Brain microvascular endothelial cell (primary cell): ENCODE measurements around the gene OXGR1.

Experiments used
- DNase-seq: peaks from one replicate; pipeline ENCODE4 v3.0.0-alpha.2; 2020
- H3K27ac ChIP-seq: fragments of 250-450 bp; sonication (Bioruptor Pico); 2 replicates; pipeline ENCODE4 v1.5.1; 2020; ENCODE audit warnings: mild to moderate bottlenecking, moderate library complexity
- H3K27me3 ChIP-seq: fragments of 250-450 bp; sonication (Bioruptor Pico); replicated peaks from 2 replicates; pipeline ENCODE4 v1.5.1; 2020; ENCODE audit warnings: mild to moderate bottlenecking
- H3K36me3 ChIP-seq: fragments of 250-450 bp; sonication (Bioruptor Pico); replicated peaks from 2 replicates; pipeline ENCODE4 v1.5.1; 2020; ENCODE audit warnings: mild to moderate bottlenecking
- H3K4me3 ChIP-seq: 2 replicates; pipeline ENCODE4 v1.5.1; 2011; ENCODE audit warnings: low read depth, mild to moderate bottlenecking, control low read depth, low read length, moderate library complexity
- CTCF ChIP-seq: IDR thresholded peaks from 2 replicates; pipeline ENCODE4 v1.5.1; 2011; ENCODE audit warnings: low read depth, mild to moderate bottlenecking, moderate library complexity, low read length, control low read depth, inconsistent platforms; ENCODE audit errors: missing control alignments
- in situ Hi-C: cut with HindIII; loops from 2 replicates; pipeline ENCODE4 v1.10.0; 2017; ENCODE audit warnings: low sequenced_read_pairs, low pct_ligation_motif_present

Gene OXGR1

GRCh38 chr13:97003071-97003470 lies 8.8 kb upstream of the OXGR1 start:
- no peak for TF ChIP-seq CTCF
- no peak for DNase-seq
- H3K27ac ChIP-seq, result no peak overlapping the region
- no peaks in the 10 kb centered on the region for H3K36me3 ChIP-seq
- in situ Hi-C loops, result no loop called here
- H3K4me3 ChIP-seq, result no peak overlapping the region
- no peaks in the 10 kb centered on the region for H3K27me3 ChIP-seq

- Histone ChIP-seq H3K36me3 (no peaks in the 10 kb centered on the region), H3K4me3 (no peak overlapping the region), H3K27ac (no peak overlapping the region), H3K27me3 (no peaks in the 10 kb centered on the region)
- in situ Hi-C loops, result no loop called here
- peak; percentile 35 for DNase-seq
- no peak for TF ChIP-seq CTCF
Measured at GRCh38 chr13:97002581-97002980, 8.3 kb upstream of the OXGR1 start.

GRCh38 chr13:97001636-97002035 lies 7.4 kb upstream of the OXGR1 start:
- DNase-seq, result no peak
- Histone ChIP-seq H3K4me3 (no peak overlapping the region), H3K27ac (no peak overlapping the region), H3K27me3 (no peaks in the 10 kb centered on the region), H3K36me3 (no peaks in the 10 kb centered on the region)
- in situ Hi-C loops, result no loop called here
- TF ChIP-seq CTCF, result no peak

- in situ Hi-C loops, result no loop called here
- no peak for DNase-seq
- Histone ChIP-seq H3K27me3 (no peaks in the 10 kb centered on the region), H3K36me3 (no peaks in the 10 kb centered on the region), H3K4me3 (no peak overlapping the region), H3K27ac (no peak overlapping the region)
- TF ChIP-seq CTCF, result no peak
Measured at GRCh38 chr13:97000295-97000925, 6.1 kb upstream of the OXGR1 start.

GRCh38 chr13:96999091-96999490 lies 4.8 kb upstream of the OXGR1 start:
- Histone ChIP-seq H3K27me3 (peaks cover 3% of the 10 kb centered on the region), H3K36me3 (no peaks in the 10 kb centered on the region), H3K27ac (no peak overlapping the region), H3K4me3 (no peak overlapping the region)
- DNase-seq, result no peak
- TF ChIP-seq CTCF, result no peak
- in situ Hi-C loops, result no loop called here

- no peak for DNase-seq
- in situ Hi-C loops, result no loop called here
- H3K36me3 ChIP-seq, result no peaks in the 10 kb centered on the region
- no peak overlapping the region for H3K4me3 ChIP-seq
- no peak for TF ChIP-seq CTCF
- H3K27ac ChIP-seq, result no peak overlapping the region
- peaks cover 7% of the 10 kb centered on the region for H3K27me3 ChIP-seq
Measured at GRCh38 chr13:96998051-96998450, 3.8 kb upstream of the OXGR1 start.
